Osteoblast (primary cell): Measurements from ENCODE around the gene COL23A1. TPM values are rescaled to one million over a fixed set of nuclear protein-coding genes. Genes with fewer than 3 reads are reported as not detected.
"Not testable (repeated sequence)": the region's sequence is repeated elsewhere in the genome, so short reads cannot be mapped to it uniquely, and the experiment has no call there.

Source experiments
- DNase-seq: peaks from one replicate; pipeline ENCODE4 v3.0.0; 2011; ENCODE audit warnings: low spot score, mixed read lengths; ENCODE audit not compliant: insufficient read length; ENCODE audit errors: missing footprints
- H2AFZ ChIP-seq: 2 replicates; pipeline ENCODE4 v1.6.0; 2011; ENCODE audit warnings: mild to moderate bottlenecking, low read length
- H3K27ac ChIP-seq: 2 replicates; pipeline ENCODE4 v1.5.1; 2011; ENCODE audit warnings: mild to moderate bottlenecking, low read depth, low read length, moderate library complexity
- H3K27me3 ChIP-seq: 2 replicates; pipeline ENCODE4 v1.6.0; 2012; ENCODE audit warnings: mild to moderate bottlenecking, control low read depth, inconsistent platforms, low read length, moderate library complexity; ENCODE audit not compliant: insufficient read depth
- H3K36me3 ChIP-seq: 2 replicates; pipeline ENCODE4 v1.5.1; 2011; ENCODE audit warnings: mild to moderate bottlenecking, low read length, control low read depth, moderate library complexity; ENCODE audit not compliant: insufficient read depth
- H3K4me1 ChIP-seq: 2 replicates; pipeline ENCODE4 v1.5.1; 2011; ENCODE audit warnings: mild to moderate bottlenecking, low read length, control low read depth, moderate library complexity; ENCODE audit not compliant: insufficient read depth
- H3K4me2 ChIP-seq: 2 replicates; pipeline ENCODE4 v1.6.0; 2011; ENCODE audit warnings: mild to moderate bottlenecking, low read length; ENCODE audit not compliant: insufficient read depth
- H3K4me3 ChIP-seq: fragments of 200-600 bp; sonication (generic); 3 replicates; pipeline ENCODE4 v1.5.1; 2012; ENCODE audit warnings: mild to moderate bottlenecking, low read length, inconsistent platforms; ENCODE audit not compliant: insufficient read depth
- H3K79me2 ChIP-seq: 2 replicates; pipeline ENCODE4 v1.6.0; 2012; ENCODE audit warnings: mild to moderate bottlenecking, low read length, control low read depth, inconsistent platforms; ENCODE audit not compliant: insufficient read depth
- H3K9me3 ChIP-seq: 2 replicates; pipeline ENCODE4 v1.5.1; 2011; ENCODE audit warnings: low read depth, low read length, control low read depth
- H4K20me1 ChIP-seq: 2 replicates; pipeline ENCODE4 v1.6.0; 2012; ENCODE audit warnings: mild to moderate bottlenecking, low read length, control low read depth; ENCODE audit not compliant: insufficient read depth
- CTCF ChIP-seq: IDR thresholded peaks from 2 replicates; pipeline ENCODE4 v1.5.1; 2011; ENCODE audit warnings: mild to moderate bottlenecking, low read depth, low read length, moderate library complexity; ENCODE audit errors: extremely low read depth
- total RNA-seq: library from RNA; depleted of rRNA; stranded (reverse); fragments of >200 nt; gene quantifications from 2 replicates; pipeline ENCODE4 v1.2.3, GENCODE V29; 2012

Gene COL23A1
- total RNA-seq, 1 donor: under 0.01 TPM

- H3K4me1 ChIP-seq: no peaks in the 10 kb centered on the region
- H4K20me1 ChIP-seq: no peaks in the 10 kb centered on the region
- H3K27me3 ChIP-seq: no peaks in the 10 kb centered on the region
- H3K4me2 ChIP-seq: no peak overlapping the region
- H2AFZ ChIP-seq: no peak overlapping the region
- no peak overlapping the region for H3K27ac ChIP-seq
- no peaks in the 10 kb centered on the region for H3K79me2 ChIP-seq
- no peaks in the 10 kb centered on the region for H3K9me3 ChIP-seq
- H3K4me3 ChIP-seq: no peak overlapping the region
- no peaks in the 10 kb centered on the region for H3K36me3 ChIP-seq
- no peak for DNase-seq
- TF ChIP-seq CTCF: no peak
These were observed 100.8 kb downstream of the COL23A1 start for GRCh38 chr5:178489271-178489976.

- Histone ChIP-seq H3K79me2 (no peaks in the 10 kb centered on the region), H3K4me3 (no peak overlapping the region), H3K27ac (no peak overlapping the region), H3K4me2 (no peak overlapping the region), H3K36me3 (no peaks in the 10 kb centered on the region), H3K9me3 (no peaks in the 10 kb centered on the region), H2AFZ (no peak overlapping the region), H4K20me1 (no peaks in the 10 kb centered on the region), H3K27me3 (no peaks in the 10 kb centered on the region), H3K4me1 (no peaks in the 10 kb centered on the region)
- no peak for DNase-seq
- TF ChIP-seq CTCF: no peak
These were observed 101.5 kb downstream of the COL23A1 start for GRCh38 chr5:178488696-178489095.

- Histone ChIP-seq H3K4me1 (no peaks in the 10 kb centered on the region), H3K9me3 (no peaks in the 10 kb centered on the region)
These were observed 102.1 kb downstream of the COL23A1 start for GRCh38 chr5:178487911-178488600.

GRCh38 chr5:178486878-178487512 lies 103.2 kb downstream of the COL23A1 start:
- not testable (repeated sequence) for H2AFZ ChIP-seq, H4K20me1 ChIP-seq, H3K9me3 ChIP-seq, H3K4me1 ChIP-seq, H3K27me3 ChIP-seq, H3K4me3 ChIP-seq, H3K27ac ChIP-seq, DNase-seq, H3K79me2 ChIP-seq, H3K36me3 ChIP-seq, H3K4me2 ChIP-seq

More at GRCh38 chr5:178487911-178488600, 102.1 kb downstream of the COL23A1 start:
- Histone ChIP-seq H3K27ac (no peak overlapping the region), H2AFZ (no peak overlapping the region), H3K79me2 (no peaks in the 10 kb centered on the region), H4K20me1 (no peaks in the 10 kb centered on the region), H3K4me2 (no peak overlapping the region), H3K36me3 (no peaks in the 10 kb centered on the region), H3K4me3 (no peak overlapping the region), H3K27me3 (no peaks in the 10 kb centered on the region)
- no peak for DNase-seq
- no peak for TF ChIP-seq CTCF
